Measurements from ENCODE around the gene PCDHGA2.
"Not testable (repeated sequence)": the region's sequence is repeated elsewhere in the genome, so short reads cannot be mapped to it uniquely, and the experiment has no call there.

The PCDHGA2 gene

DNA sequence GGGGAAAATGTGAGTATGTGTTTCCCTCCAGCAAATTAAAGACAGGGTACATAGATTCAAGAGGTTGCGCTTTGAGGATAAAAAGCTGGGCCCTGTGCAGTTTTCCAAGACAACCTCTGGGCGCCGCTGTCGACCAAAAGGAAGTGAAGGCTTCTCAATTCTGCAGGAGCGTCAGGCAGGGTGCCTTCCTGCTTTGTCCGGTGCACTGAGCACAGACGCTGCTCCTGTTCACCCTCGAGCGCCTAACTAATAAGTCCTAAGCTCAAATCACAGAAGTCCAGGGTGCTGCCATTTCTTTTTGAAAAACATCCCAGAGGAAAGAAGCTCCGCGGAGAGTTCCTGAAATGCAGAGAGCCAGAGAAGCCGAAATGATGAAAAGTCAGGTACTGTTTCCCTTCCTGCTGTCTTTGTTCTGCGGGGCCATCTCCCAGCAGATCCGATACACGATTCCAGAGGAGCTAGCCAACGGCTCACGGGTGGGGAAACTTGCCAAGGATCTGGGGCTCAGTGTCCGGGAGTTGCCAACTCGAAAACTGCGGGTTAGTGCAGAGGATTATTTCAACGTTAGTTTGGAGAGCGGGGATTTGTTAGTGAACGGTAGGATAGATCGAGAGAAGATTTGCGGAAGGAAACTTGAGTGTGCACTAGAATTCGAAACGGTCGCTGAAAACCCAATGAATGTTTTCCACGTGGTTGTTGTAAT is 11.5 kb downstream of the PCDHGA2 start, which contains the start of gene PCDHGB1:
TSS of gene PCDHGB1 (plus strand) at position 183 of the 703 bp plus-strand sequence. CDS start at position 345, 162 bp downstream.
- no peak for DNase-seq

DNA sequence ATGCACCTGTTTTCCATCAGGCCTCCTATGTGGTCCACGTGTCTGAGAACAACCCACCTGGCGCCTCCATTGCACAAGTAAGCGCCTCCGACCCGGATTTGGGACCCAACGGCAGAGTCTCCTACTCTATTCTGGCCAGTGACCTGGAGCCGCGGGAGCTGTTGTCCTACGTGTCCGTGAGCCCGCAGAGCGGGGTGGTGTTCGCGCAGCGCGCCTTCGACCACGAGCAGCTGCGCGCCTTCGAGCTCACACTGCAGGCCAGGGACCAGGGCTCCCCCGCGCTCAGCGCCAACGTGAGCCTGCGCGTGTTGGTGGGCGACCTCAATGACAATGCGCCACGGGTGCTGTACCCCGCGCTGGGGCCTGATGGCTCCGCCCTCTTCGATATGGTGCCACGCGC is 13.0 kb downstream of the PCDHGA2 start:
- no peak for DNase-seq

DNA sequence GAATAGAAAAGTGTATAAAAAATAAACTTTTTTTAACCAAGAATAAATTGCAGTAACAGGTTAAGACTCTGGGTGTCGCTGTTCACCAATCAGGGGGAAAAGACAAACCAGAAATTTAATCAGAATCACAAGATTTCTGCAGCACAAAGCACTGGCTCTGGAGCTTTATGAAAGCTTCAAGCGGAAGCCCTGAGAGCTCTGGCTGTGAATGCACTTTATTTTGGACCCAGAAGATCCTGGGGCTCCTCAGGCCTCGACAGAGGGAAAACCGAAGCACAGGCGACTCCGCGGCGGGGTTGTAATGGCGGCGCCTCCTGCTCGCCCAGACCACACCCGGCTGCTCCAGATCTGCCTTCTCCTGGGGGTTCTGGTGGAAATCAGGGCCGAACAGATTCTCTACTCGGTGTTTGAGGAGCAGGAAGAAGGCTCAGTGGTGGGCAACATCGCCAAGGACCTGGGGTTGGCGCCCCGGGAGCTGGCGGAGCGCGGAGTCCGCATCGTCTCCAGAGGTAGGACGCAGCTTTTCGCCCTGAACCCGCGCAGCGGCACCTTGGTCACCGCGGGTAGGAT is 16.4 kb downstream of the PCDHGA2 start, which contains the start of gene PCDHGA4:
TSS of gene PCDHGA4 (plus strand) at position 122 of the 570 bp plus-strand sequence. CDS start at position 209, 87 bp downstream.
- peak in 1 of 2 experiments; percentile 13 for DNase-seq

DNA sequence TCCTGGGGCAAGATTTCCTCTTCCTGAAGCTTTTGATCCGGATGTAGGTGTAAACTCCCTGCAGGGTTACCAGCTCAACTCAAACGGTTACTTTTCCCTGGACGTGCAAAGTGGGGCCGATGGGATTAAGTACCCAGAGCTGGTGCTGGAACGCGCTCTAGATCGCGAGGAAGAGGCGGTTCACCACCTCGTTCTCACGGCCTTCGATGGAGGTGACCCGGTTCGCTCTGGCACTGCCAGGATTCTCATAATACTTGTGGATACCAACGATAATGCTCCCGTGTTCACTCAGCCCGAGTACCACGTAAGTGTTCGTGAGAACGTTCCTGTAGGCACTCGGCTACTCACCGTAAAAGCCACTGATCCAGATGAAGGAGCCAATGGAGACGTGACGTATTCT is 17.1 kb downstream of the PCDHGA2 start:
- DNase-seq: no peak

DNA sequence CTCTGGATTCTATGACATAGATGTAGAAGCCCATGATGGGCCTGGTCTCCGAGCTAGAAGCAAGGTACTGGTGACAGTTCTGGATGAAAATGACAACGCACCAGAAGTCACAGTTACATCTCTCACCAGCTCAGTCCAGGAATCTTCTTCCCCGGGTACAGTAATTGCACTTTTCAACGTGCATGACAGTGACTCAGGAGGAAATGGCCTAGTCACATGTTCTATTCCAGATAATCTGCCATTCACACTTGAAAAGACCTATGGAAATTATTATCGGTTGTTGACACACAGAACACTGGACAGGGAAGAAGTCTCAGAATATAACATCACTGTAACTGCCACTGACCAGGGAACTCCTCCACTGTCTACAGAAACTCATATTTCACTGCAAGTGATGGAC is 17.6 kb downstream of the PCDHGA2 start:
- no peak for DNase-seq

DNA sequence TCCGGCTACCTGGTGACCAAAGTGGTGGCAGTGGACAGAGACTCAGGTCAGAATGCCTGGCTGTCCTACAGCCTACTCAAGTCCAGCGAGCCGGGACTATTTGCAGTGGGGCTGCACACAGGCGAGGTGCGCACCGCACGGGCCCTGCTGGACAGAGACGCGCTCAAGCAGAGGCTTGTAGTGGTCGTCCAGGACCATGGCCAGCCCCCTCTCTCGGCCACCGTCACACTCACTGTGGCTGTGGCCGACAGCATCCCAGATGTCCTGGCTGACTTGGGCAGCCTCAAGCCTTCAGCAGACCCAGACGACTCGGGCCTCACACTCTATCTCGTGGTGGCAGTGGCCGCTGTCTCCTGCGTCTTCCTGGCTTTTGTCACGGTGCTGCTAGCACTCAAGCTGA is 18.4 kb downstream of the PCDHGA2 start:
- no peak for DNase-seq

DNA sequence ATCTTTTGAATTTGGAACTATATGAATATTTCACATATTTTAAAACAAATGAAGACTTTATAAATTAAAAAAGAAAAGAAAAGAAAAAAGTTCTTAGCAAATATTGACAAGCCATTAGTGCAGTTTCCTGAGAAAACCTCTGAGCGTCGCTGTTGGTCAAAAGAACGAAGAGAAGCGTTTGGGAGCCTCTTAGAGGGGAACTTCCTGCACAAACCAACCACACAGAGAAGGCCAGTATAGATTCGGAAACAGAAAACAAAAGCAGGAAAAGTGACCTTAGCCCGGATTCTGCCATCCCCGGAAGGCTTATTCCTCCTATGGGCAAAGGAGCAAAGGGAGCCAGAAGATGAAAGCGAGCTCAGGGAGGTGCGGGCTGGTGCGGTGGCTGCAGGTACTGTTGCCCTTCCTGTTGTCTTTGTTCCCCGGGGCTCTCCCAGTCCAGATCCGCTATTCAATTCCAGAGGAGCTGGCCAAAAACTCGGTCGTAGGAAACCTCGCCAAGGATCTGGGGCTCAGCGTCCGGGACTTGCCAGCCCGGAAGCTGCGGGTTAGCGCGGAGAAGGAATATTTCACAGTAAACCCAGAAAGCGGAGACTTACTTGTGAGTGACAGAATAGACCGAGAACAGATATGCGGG is 21.3 kb downstream of the PCDHGA2 start, which contains the start of gene PCDHGB2:
TSS of gene PCDHGB2 (plus strand) at position 205 of the 637 bp plus-strand sequence. CDS start at position 347, 142 bp downstream.
- peak in 1 of 2 experiments; percentile 35 for DNase-seq

DNA sequence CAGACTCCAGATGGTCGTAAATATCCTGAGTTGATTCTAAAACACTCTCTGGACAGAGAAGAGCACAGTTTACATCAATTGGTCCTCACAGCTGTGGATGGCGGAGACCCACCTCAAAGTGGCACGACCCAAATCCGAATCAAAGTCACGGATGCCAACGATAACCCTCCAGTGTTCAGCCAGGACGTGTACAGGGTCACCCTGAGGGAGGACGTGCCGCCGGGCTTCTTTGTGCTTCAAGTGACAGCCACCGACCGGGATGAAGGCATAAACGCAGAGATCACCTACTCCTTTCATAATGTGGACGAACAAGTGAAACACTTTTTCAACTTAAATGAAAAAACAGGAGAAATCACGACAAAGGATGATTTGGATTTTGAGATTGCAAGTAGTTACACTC is 22.1 kb downstream of the PCDHGA2 start:
- DNase-seq: no peak

DNA sequence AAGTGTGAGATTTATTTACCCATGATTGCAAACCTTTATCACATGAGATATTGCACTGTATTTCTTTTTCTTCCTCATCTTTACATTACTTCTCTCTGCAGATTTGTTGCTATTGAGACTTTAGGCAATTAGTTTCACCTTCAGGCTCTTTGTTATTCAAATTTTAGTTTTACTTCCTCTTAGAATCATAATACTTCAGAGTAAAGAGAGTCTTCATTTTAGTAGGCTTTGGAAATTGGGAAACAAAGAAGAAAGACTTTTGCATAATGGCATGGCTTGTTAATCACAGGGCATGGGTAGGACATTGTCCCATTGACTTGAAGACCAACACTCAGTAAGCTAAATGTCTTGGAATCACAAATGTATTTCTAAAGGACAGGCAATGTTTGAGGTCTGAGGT is 24.2 kb downstream of the PCDHGA2 start:
- no peak for DNase-seq

DNA sequence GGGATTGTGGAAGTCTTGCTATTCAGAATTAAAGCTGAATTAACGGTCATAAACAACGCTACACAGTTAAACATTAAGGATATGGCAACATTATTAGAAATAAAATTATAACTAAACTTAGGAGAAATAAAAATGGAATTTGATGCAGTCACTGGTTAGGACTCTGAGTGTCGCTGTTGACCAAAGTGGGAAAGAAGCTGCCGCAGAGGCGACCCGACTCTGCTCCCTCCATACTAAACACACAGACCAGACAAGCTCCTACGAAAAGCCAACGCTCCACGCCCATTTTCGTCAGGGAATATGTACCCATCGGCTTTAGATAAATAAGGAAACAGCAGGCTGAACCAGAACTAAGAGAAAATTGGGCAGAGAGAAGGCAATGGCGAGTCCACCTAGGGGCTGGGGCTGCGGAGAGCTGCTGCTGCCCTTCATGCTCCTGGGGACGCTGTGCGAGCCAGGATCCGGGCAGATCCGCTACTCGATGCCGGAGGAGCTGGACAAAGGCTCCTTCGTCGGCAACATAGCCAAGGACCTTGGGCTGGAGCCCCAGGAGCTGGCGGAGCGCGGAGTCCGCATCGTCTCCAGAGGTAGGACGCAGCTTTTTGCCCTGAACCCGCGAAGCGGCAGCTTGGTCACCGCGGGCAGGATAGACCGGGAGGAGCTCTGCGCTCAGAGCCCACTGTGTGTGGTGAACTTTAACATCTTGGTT is 25.5 kb downstream of the PCDHGA2 start, which contains the start of gene PCDHGA5:
TSS of gene PCDHGA5 (plus strand) at position 211 of the 709 bp plus-strand sequence. CDS start at position 380, 169 bp downstream.
- DNase-seq: no peak

DNA sequence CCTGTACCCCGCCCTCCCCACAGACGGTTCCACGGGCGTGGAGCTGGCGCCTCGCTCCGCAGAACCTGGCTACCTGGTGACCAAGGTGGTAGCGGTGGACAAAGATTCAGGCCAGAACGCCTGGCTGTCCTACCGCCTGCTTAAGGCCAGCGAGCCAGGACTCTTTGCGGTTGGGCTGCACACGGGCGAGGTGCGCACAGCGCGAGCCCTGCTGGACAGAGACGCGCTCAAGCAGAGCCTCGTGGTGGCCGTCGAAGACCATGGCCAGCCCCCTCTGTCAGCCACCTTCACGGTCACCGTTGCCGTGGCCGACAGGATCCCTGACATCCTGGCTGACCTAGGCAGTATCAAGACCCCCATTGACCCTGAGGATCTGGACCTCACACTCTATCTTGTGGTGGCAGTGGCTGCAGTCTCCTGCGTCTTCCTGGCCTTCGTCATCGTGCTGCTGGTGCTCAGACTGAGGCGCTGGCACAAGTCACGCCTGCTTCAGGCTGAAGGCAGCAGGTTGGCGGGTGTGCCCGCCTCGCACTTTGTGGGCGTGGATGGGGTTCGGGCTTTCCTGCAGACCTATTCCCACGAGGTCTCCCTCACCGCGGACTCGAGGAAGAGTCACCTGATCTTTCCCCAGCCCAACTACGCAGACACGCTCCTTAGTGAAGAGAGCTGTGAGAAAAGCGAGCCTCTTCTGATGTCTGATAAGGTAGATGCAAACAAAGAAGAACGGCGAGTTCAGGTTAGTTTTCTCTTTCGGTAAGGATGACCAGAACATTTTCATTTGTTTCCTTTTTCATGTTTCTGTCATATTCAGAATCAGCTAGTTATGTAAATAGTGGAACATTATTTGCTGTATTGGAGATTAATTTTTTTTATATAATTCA is 27.7 kb downstream of the PCDHGA2 start:
- no peak for DNase-seq

DNA sequence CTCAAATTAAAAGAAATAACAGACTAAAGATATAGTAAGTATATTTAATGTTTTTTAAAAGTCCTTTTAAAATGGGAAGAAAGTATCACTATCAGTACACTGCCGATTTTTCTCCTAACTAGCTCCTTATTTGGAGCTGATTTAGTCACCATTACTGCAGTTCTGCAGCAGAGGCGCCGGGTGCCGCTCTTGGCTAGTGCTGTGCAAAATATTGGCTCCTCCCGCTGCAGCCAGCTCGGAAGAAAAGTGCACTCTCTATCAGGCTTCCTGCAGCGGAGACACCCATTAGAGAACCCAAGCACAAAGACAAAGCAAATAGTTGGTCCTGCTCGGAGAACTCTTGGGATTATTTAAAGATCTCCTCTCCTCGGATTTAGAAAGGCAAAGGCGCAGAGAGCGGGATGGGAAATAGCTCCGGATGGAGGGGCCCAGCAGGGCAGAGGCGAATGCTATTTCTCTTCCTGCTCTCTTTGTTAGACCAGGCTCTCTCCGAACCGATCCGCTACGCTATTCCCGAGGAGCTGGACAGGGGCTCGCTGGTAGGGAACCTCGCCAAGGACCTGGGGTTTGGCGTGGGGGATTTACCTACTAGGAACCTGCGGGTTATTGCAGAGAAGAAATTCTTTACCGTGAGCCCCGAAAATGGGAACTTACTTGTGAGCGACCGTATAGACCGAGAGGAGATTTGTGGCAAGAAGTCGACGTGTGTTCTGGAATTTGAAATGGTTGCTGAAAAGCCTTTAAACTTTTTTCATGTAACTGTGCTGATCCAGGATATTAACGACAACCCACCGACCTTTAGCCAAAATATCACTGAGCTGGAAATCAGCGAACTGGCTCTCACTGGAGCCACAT is 31.7 kb downstream of the PCDHGA2 start, which contains the start of gene PCDHGB3:
TSS of gene PCDHGB3 (plus strand) at position 249 of the 855 bp plus-strand sequence. CDS start at position 402, 153 bp downstream.
- DNase-seq: no peak

DNA sequence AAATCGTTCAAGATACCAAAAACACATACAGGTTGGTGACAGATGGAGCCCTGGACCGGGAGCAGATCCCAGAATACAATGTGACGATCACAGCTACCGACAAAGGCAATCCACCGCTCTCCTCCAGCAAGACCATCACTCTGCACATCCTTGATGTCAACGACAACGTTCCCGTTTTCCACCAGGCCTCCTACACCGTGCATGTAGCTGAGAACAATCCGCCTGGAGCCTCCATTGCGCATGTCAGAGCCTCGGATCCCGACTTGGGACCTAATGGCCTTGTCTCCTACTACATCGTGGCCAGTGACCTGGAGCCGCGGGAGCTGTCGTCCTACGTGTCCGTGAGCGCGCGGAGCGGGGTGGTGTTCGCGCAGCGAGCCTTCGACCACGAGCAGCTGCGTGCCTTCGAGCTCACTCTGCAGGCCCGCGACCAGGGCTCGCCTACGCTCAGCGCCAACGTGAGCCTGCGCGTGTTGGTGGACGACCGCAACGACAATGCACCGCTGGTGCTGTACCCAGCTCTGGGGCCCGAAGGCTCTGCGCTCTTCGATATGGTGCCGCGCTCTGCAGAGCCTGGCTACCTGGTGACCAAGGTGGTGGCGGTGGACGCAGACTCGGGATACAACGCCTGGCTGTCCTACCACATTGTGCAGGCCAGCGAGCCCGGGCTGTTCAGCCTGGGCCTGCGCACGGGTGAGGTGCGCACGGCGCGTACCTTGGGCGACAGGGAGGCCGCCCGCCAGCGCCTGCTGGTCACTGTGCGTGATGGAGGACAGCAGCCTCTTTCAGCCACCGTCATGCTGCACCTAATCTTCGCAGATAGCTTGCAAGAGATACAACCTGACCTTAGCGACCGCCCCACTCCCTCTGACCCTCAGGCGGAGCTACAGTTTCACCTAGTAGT is 33.3 kb downstream of the PCDHGA2 start:
- DNase-seq: no peak

DNA sequence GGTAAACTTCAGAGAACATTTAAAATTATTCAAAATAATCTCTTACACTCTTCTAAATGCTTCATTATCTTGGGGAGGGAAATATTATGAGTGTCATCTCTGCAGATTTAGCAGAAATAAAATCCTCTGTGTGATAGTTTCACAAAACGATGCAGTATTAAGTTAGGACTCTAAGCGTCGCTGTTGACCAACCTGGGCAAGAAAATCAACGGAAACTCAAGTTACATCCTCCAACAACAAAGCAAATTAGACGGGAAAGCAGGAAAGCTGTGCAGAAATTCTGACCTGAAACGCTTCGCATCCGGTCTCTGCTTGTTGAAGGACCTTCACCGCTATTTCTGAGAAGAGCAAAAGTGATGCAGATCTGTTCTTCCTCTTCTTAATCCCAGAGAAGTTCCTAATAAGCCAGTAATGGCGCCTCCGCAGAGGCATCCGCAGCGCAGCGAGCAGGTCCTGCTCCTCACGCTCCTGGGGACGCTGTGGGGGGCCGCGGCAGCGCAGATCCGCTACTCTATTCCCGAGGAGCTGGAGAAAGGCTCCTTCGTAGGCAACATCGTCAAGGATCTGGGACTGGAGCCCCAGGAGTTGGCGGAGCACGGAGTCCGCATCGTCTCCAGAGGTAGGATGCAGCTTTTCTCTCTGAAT is 35.2 kb downstream of the PCDHGA2 start, which contains the start of gene PCDHGA6:
TSS of gene PCDHGA6 (plus strand) at position 219 of the 645 bp plus-strand sequence. CDS start at position 412, 193 bp downstream.
- DNase-seq: no peak

DNA sequence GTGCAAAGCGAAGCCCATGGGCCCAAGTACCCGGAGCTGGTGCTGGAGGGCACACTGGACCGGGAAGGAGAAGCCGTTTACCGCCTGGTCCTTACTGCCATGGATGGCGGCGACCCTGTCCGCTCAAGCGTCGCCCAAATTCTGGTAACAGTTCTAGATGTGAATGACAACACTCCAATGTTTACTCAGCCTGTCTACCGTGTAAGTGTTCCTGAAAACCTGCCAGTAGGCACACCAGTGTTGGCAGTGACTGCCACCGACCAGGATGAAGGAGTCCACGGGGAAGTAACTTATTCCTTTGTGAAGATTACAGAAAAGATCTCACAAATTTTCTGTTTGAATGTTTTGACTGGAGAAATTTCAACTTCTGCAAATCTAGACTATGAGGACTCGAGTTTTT is 36.1 kb downstream of the PCDHGA2 start:
- DNase-seq: no peak

DNA sequence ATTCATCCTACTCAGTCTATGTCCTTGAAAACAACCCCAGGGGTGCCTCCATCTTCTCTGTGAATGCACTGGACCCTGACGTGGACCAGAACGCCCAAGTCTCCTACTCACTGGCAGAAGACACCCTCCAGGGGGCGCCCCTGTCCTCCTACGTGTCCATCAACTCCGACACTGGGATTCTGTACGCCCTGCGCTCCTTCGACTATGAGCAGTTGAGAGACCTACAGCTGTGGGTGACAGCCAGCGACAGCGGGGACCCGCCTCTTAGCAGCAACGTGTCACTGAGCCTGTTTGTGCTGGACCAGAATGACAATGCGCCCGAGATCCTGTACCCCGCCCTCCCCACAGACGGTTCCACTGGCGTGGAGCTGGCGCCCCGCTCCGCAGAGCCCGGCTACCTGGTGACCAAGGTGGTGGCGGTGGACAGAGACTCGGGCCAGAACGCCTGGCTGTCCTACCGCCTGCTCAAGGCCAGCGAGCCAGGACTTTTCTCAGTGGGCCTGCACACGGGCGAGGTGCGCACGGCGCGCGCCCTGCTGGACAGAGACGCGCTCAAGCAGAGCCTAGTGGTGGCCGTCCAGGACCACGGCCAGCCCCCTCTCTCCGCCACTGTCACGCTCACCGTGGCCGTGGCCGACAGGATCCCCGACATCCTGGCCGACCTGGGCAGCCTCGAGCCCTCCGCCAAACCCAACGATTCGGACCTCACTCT is 37.0 kb downstream of the PCDHGA2 start:
- DNase-seq: not testable (repeated sequence)

DNA sequence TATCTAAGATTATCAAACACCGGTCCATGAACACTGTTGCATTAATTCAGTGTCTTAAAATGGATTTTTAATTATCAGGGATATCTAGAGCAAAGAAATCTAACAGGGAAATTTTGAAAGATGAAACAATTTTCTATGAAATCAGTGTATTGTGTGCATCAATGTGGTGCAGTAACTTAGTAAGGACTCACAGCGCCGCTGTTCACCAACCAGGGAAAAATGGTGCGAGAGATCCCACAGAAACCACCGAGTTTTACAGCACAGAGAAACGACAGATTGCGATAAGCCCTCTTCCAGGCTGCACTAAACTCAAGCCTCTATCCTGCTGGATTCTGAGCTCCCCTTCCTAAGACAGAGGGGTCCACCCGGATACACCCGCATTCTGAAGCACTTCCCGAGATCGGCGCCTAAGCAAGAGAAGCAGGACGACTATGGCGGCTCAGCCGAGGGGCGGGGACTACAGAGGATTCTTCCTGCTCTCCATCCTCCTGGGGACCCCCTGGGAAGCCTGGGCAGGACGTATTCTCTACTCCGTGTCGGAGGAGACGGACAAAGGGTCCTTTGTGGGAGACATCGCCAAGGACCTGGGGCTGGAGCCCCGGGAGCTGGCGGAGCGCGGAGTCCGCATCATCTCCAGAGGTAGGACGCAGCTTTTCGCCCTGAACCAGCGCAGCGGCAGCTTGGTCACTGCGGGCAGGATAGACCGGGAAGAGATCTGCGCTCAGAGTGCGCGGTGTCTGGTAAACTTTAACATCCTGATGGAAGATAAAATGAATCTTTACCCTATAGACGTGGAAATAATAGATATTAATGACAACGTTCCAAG is 44.1 kb downstream of the PCDHGA2 start, which contains the start of gene PCDHGA7:
TSS of gene PCDHGA7 (plus strand) at position 274 of the 826 bp plus-strand sequence. CDS start at position 432, 158 bp downstream.
- no peak for DNase-seq
